ENCODE data around the gene EHMT1.

DNA sequence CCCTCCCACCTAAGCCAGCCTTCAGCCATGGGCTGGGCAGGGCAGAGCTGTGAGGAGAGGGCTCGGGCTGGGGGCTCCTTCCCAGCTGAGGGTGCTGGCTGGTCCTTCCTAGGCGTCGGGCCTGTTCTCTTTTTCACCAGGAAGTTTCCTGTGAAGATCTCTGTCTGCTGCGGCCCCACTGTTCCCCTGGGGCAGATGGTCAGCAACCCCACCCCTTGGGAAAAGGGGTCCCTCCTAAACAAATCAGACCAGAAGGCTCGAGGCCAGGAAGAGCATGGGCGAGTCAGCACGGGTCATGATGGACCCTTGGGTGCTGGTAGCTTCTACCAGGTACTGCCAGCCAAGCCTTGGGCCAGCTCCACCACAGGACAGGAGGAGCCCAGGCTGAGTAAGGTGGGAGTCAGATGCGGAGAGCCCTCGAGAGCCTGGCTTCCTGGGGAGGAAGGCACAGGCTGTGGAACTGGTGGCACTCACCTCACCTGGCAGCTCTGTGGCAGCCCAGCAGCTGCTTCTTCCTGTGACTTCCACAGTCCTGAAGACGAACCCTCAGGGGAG is 262.2 kb downstream of the EHMT1 start:
- TF ChIP-seq POLR2A (IDR thresholded peaks at IDR 0.05): no peak
- TF ChIP-seq, protein P1, sequence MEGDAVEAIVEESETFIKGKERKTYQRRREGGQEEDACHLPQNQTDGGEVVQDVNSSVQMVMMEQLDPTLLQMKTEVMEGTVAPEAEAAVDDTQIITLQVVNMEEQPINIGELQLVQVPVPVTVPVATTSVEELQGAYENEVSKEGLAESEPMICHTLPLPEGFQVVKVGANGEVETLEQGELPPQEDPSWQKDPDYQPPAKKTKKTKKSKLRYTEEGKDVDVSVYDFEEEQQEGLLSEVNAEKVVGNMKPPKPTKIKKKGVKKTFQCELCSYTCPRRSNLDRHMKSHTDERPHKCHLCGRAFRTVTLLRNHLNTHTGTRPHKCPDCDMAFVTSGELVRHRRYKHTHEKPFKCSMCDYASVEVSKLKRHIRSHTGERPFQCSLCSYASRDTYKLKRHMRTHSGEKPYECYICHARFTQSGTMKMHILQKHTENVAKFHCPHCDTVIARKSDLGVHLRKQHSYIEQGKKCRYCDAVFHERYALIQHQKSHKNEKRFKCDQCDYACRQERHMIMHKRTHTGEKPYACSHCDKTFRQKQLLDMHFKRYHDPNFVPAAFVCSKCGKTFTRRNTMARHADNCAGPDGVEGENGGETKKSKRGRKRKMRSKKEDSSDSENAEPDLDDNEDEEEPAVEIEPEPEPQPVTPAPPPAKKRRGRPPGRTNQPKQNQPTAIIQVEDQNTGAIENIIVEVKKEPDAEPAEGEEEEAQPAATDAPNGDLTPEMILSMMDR (IDR thresholded peaks at IDR 0.05): no peak

All from right lobe of liver (tissue), 4 donors.